ENCODE measurements around the gene TMEM200A.
A peak's percentile ranks its signal among the peaks of the same experiment; 100 is the strongest.

The TMEM200A gene

DNA sequence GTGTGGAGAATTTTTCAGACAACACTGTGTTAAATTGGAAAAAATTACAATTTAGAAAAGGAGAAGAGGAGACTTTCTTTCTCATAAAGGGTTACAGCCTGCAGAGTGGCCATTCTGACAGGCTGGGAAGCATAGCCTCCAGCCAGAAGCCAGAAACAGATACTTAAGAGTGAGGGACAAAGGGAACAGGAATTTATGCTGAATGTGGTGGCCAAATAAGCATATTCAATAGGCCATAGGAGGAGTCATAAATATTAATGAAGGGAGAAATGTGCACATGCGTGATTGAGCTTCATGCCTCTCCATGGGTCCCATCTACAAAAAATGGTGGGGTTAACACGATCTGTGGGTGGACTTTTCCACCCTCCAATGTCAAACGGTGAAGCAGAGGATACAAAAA is 13.4 kb downstream of the TMEM200A start:
- no peak for DNase-seq

DNA sequence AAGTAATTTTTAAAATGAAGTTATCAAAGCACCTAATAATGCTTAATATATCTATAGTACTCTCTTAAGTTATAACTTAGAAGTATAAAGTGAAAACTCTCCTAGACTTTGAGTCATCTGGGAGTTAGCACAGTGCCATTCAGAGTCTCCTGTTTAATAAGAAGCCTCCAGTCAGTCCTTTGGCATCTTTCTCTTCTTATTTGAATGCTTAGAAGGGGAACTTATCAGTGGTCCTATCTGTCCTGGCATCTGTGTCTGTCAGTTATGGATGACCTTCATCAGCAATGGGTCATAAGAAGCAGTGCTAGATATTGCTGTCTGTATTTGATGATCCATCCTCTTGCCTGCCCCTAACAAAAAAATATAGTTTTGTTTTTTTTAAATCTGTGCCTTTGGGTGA is 15.2 kb downstream of the TMEM200A start:
- no peak for DNase-seq

DNA sequence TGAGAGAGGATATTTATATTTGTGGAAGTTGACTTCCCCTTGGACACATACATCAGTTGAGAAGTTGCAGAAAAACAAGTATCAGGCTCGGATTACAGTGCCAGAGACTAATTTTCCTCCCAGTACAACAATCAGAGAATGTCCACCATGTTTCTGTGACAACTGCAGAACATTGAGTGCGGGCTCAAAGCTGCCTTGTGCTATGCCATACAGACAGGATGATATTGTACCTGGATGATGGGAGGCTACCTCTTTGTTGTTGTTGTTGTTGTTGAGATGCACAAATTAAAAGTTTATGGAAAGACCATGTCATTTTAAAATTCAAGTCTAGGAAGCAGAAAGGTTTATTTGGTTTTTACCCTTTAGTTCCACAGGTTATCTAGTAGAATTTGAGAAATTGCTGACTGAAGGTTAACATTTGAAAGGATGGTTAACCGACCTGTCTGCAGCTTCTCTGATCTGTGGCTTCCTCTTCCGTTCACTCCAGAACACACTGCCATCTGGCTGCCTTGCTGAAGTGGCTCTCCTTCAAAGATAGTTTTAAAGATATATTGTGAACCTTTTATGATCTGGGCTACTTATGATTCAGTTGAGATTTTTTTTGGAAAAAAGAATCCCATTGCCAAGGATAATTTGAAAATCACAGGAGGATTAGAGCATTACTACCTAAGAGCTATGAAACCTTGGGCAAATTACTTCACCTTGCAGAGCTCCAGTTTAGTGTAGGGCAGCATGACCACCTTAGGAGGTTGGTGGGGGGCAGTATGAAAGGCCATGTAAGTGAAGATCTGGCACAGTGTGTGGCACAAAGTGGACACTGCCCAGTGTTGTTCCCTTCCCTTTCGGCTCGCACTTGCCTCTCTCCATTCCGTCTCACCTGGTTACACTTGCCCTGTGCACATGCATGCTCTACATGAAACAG is 15.9 kb downstream of the TMEM200A start:
- peak; percentile 13 to 50 for DNase-seq

DNA sequence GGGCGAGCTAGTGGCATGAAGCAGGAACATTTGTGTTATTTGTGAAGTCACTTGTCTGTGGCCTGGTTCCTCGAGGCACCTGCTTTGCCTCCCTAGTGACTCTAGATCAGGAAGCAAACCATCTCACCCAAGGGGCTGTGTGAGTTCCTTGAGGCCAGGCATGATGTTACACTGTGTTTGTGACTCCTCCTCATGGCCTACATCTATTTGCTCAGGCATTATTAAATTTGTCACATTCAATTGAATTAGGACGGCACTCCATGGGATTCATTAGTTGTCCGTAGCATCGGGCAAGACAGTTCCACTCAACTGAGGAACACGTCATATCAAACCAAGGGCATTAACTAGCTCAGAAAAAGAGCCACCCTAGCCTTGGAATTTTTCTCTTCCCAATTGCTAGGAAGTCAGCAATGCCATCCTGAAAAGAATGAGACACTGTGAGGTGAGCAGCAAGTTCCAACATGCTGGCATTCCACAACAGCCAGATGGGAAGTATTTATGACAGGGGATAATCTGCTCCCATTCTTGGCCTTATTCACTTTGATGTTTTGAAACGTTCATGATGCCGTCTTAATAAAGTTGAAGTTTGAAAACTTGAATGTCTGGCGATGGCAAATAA is 17.2 kb downstream of the TMEM200A start:
- no peak for DNase-seq

DNA sequence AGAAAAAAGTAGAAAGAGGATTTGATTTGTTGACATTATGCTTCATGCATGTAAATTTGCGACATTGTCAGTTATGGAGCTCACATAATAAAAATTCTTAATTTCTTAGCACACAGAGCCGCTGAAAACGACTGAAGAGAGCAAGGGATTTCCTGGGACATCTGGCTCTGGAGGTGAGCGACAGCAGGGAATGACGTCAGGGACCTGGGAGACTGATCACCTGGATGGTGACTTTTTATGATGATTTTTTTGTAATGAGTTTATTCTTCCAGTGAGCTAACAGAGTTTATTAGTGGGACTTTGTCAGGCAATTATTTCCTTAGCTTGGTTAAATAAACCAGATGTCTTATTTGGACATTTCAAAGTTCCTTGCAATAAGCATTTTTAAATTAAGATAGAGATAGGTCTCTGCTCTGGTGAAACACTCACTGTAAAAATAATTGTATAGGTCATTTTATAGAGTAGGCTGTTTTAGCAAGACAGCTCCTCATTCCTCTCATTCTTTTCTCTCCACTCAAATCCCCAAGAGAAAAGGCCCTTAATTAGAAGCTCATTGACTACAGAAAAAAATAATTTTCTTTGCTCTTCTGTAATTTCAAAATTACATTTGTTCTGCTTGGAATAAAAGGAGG is 19.4 kb downstream of the TMEM200A start:
- no peak for DNase-seq

DNA sequence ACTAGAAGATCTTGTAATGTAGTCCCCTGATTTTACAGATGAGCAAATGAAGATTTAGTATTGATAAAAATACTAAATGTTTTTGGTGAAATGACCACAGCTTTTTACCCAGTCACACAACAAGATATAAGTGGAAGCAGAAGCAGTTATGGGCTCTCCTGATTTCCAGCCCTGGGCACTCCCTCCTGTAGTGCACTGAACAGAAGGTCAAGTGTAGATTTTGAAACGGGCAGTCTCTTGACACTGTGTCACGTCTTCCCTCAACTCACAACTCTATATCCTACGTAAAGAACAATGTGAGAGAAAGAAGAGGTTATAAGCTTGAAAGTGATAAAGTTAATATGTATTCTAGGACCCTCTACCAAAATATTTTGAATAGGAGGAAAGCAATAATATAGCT is 23.3 kb downstream of the TMEM200A start:
- no peak for DNase-seq

DNA sequence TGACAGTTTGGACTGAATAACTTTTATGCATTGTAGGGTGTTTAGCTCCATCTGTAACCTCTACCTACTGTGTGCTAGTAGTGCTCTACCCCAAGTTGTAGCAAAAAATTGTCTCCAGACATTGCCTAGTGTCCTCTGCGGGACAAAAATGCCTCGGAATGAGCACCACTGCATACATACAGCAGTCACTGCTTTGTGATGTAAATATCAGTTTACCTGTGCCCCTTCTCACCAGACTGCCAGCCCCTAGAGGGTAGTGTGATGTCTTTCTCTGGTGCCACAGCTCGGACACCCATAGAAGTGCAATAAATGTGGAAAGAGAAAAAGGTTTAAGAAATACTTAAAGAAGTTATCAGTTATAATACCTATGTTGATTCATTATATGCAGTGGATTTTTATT is 25.1 kb downstream of the TMEM200A start:
- DNase-seq, result no peak

DNA sequence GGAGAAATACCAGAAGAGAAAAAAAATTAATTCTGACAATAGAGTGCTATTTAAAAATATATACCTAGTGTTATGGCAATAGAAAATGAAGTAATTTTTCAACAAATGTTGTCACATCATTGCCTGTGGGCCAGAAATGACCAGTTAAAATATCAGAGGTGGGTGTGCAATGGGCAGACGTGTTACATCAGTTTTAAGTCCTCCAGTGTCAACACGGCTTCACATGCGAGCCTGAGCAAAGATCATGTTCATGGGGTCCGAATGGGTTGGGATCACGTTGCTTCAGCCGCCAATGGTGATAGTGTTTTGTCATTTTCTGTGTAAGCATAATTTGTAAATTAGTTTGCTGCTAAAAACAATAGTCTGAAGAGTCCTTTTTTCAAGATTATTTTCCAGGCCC is 27.5 kb downstream of the TMEM200A start:
- no peak for DNase-seq

DNA sequence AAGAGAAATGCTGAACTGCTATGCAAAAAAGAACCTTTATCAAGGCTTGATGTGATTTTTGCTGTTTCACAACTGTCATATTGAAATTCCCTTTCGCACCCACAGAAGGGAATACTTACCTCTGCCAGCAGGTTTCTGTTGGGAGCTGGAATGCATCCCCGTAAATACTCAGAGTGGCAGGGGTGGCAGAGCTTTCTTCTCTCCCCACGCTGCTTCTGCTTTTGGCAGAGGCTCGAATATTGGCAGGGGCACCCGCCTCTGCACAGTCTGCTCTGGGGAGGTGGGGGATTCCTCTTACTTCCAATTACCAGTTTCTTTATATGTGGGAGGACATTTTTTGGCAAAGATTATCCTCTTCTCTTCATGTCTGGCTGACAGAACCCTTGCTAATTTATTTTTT is 28.4 kb downstream of the TMEM200A start:
- no peak for DNase-seq

DNA sequence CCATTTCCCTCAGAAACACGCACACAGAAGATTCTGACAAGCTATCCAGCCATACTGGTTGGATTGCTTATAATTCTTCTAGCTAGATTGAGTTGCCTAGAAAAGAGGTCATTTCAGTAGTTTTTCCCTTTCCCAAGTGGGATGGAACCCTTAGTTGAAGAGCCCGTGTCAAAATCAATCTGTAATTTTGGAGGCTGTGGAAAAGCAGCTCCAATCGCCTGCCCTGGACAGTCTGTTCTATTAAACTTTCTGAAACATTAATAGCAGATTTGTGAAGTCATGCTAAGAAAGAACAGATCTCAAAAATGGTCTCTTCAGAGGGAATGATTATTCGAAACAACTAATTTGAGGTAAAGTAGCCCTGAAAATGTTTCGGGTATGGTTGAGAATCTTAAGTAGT is 29.3 kb downstream of the TMEM200A start:
- DNase-seq, result no peak

DNA sequence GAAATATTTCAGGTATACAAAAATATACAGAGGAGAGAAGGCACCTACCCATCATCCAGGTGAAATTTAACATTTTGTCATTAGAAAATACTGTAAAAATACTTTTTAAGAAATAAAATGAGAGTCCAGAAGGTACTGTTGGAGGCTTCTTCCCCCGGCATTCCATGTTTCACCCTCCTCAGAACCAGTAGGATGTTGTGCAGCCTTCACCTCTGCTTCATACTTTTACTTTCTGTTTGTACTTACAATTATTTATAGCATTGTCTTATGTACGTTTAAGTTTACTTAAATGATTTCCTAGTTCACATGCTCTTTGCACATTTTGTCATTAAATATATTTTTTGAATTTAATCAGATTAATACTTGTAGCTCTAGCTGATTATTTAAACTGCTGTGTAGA is 30.9 kb downstream of the TMEM200A start:
- peak in 1 of 2 donors; percentile 20 for DNase-seq

DNA sequence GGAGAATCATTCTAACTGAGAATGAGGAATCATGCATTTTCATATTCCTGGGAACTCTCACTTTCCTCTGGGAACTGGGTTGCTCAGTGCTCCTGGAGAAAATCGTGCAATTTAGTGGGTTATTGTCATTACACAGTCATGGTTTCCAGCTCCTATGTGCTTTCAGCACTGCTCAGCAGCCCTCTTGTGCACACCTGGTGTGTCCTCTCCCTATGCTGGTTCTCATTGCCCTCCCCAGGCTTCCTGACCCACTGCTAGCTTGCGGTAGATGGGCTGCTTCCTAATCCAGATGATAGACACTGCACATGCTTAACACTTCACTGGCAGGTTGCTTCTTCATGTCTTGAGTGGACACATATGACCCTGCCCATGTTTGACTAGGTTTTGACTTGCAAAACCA is 39.7 kb downstream of the TMEM200A start:
- DNase-seq, result no peak

DNA sequence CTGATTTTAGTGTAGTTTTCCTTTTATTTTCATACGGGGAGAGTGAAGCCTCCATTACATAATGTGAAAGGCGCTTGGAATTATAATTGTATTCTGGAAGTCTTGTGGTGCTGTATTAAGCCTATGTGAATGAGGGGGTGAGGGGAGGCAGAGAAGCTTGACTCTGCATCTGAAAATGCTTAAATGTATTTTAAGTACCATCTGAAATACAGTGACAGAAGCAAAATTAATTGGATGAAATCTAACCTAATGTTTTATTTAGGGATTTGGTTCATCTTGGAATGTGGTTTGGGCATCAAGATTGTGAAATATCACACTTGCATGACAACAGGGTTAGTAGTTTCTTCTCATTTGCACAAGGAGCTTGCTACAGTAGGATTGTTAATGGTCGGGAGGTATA is 41.2 kb downstream of the TMEM200A start:
- no peak for DNase-seq

DNA sequence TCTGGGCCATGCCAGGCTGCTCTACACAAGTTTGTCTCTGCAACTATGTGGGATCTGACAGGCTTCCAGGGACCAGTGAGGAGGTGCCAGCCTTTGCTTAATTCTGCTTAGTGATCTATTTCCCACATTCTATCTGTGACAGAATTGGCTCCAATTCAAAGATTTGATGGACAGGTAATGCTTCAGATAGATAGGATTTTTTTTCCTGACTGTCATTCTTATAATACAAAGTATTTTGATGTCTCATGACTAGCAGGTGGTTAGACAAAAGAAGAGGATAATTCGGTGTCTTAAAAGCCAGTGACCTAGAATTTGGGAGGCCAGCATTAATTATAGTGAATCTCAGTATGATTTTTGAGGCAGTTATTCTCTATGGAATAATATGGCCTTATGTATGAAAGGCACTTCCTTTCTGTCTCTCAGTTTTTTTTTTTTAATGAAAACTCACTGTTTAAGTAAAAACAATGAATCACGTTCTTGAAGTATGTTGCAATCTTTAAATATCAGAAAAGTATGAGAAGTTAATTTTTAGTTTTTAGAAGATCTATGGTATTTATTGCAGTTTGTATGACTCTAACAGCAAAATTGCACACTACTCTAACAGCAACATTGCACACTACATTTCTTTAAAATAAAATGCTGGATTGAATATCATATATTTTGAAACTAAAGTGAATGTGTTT is 43.7 kb downstream of the TMEM200A start:
- DNase-seq, result no peak

DNA sequence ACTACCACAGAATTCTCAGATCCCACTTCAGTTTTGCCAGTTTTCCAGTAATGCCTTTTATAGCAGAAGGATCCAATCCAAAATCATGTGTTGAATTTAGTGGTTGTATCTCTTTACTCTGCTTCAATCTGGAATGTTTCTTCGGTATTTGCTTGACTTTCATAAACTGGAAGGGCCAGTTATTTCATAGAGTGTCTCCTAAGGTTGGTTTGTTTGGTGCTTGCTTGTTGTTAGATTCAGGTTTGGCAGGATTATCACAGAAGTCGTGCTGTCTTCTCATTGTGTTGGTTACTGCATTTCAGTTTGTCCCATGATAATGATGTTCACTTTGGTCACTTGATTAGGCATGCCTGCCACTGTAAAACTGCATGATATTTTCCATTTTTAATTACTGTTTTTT is 45.7 kb downstream of the TMEM200A start:
- DNase-seq, result no peak

DNA sequence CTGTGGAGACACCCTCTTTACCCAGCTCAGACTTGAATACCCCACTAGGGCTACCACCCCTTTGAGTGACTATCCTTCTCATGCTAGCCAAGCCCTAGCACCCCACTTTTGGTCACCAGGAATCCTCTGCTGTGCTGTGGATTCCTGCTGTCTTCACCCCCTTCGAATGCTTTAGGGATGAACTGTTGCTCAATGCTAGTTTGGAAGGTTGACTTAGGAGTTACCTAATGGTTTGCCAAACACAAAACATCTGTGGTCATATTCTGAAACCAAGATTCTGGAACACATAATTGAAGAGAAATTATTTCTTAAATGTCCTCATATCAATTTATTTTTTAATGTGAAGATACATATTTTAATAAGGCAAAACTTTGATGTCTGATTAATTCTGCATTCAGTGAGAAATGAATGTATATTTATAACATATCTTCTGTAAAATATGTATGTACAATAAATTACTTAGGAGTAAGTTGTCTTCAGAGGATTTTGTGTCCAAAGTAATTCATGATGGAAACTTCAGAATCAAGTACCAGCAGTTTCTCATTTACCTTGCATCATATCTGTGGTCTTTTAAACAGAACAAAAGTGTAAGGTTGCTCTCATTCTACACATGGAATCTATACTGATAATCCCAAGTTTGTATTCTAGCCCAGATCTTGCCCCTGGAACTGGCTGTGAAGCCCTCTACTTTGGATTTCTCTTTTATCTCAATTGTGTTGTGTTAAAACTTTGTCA is 46.9 kb downstream of the TMEM200A start:
- DNase-seq, result no peak

DNA sequence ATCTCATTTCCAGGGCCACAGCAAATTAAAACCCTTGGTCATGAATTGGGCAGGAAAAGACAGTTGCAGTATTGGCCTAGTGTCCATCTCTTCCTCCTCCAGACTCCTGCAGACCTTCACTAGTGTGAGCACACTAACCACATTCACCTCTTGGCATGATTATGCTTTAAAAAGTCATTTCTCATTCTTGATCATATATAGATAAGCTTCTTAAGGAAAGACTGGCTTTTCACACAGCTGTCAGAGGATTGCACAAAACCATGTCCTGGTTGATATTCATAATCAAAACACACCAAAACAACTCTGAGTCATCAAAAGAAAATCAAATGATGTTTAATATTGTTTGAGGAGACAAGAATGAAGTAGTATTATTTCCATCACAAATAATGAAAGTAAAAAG is 52.1 kb downstream of the TMEM200A start:
- no peak for DNase-seq

DNA sequence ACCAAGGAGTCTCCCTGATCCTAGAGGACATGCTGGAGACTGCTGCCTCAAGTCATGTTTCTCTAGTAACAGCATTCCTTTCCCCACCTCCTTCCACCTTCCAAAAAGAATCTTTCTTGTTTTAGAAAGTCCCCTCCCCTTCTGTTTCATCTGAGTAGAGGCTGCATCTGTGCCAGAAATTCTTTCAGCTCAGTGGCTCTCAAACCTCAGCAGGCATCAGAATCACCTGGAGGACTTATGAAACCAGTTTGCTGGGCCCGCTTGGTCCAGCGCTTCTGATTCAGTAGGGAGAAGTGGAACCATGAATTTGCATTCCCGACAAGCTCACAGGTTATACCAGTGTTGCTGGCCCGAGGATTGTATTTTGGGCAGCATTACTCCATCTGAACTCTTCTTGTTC is 55.1 kb downstream of the TMEM200A start:
- no peak for DNase-seq

DNA sequence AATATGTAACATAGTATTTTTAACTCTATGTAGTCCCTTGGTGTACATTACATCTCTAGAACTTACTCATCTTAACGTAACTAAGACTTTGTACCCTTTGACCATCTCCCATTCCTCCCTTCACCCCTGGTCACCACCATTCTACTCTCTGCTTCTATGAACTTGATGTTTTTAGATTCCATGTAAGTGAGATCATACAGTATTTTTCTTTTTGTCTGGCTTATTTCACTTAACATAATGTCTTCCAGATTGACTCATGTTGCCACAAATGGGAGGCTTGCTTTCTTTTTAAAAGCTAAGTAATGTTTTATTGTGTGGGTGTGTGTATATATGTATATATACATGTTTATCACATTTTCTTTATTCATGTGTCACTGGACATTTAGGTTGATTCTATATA is 55.8 kb downstream of the TMEM200A start:
- no peak for DNase-seq

DNA sequence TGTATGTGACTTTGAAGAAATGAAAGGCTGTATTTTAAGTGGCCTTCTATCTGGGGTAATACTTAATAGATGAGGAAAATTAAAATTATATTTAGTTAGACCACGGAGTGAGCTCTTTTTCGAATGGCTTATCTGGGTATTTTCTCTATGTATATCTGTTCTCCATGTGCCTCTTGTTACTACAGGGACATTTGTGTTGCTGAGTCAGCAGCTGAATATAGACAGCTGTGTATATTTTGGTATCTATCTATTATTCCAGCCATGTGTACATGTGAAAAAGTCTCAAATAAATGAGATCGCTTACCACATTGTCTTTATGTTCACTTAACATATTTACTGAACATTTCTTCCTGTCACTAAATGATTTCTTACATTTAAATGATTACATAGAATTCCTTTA is 57.2 kb downstream of the TMEM200A start:
- no peak for DNase-seq

DNA sequence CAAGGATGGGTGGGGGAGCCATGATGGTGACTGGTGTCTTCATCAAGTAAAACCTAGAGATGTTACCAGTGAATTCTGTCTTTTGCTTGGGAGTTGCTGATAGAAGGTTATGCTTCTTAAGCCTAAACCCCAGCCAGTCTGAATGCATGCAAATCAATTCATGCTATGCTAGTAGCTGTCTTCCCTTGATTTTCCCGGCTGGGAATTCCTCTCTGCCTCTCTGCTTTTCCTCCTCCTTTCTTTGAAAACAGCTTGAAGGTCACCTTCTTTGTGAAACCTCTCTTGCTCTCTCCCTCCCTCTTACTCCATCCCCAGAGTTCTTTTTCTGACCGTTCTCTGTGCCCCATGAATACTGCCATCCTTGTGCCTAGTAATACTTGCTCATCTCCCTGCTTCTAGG is 58.9 kb downstream of the TMEM200A start:
- DNase-seq, result no peak

DNA sequence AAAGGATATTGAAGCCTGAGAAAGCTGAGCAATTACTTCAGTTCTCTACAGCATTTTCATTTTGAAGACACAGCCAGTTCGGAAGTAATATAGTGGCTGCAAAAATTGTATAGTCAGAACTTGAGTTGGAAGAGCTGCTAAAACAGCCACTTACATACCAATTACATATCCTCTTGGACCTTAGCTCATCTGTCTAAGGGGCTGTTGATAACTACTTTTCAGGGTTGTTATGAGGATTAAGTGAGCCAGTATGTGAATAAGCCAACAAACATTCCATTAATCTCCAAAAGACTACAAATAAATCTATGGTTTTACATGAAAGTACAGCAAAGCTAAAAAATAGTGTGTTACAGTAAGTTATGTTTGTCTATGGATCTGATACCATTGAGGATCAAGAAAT is 59.7 kb downstream of the TMEM200A start:
- DNase-seq, result no peak

Data from CD4-positive, alpha-beta T cell treated with Interleukin-1 beta for 1 hour (primary cell).